ENCODE measurements around the gene ATP5MC2.
A peak's percentile ranks its signal among the peaks of the same experiment; 100 is the strongest.
"Not testable (repeated sequence)": the region's sequence is repeated elsewhere in the genome, so short reads cannot be mapped to it uniquely, and the experiment has no call there.

ATP5MC2 gene

GRCh38 chr12:53675701-53676607, at the start of gene ATP5MC2:
Gene ATP5MC2 (minus strand): TSS chr12:53676083. CDS start chr12:53672614, 3,469 bp downstream.
- peak; percentile 96 for DNase-seq (ENCODE audit: low spot score)
- TF ChIP-seq CTCF (IDR thresholded peaks at IDR 0.05; ENCODE audit: extremely low read depth, missing control alignments): peak; percentile 100

- DNase-seq (ENCODE audit: low spot score): peak; percentile 36
- TF ChIP-seq CTCF (IDR thresholded peaks at IDR 0.05; ENCODE audit: extremely low read depth, missing control alignments): no peak
Observed at GRCh38 chr12:53722450-53723041, 46.7 kb upstream of the ATP5MC2 start.

GRCh38 chr12:53720946-53721345, 45.1 kb upstream of the ATP5MC2 start:
- no peak for TF ChIP-seq CTCF (IDR thresholded peaks at IDR 0.05; ENCODE audit: extremely low read depth, missing control alignments)
- no peak for DNase-seq (ENCODE audit: low spot score)

- no peak for DNase-seq (ENCODE audit: low spot score)
- no peak for TF ChIP-seq CTCF (IDR thresholded peaks at IDR 0.05; ENCODE audit: extremely low read depth, missing control alignments)
Observed at GRCh38 chr12:53719649-53720048, 43.8 kb upstream of the ATP5MC2 start.

GRCh38 chr12:53718567-53718966, 42.7 kb upstream of the ATP5MC2 start:
- not testable (repeated sequence) for DNase-seq (ENCODE audit: low spot score)

- TF ChIP-seq CTCF (IDR thresholded peaks at IDR 0.05; ENCODE audit: extremely low read depth, missing control alignments): no peak
- DNase-seq (ENCODE audit: low spot score): no peak
Observed at GRCh38 chr12:53717319-53717718, 41.4 kb upstream of the ATP5MC2 start.

- no peak for DNase-seq (ENCODE audit: low spot score)
- TF ChIP-seq CTCF (IDR thresholded peaks at IDR 0.05; ENCODE audit: extremely low read depth, missing control alignments): no peak
Observed at GRCh38 chr12:53714004-53714403, 38.1 kb upstream of the ATP5MC2 start.
